ENCODE results near the gene OXCT1.
A peak's percentile ranks its signal among the peaks of the same experiment; 100 is the strongest.

The OXCT1 gene

DNA sequence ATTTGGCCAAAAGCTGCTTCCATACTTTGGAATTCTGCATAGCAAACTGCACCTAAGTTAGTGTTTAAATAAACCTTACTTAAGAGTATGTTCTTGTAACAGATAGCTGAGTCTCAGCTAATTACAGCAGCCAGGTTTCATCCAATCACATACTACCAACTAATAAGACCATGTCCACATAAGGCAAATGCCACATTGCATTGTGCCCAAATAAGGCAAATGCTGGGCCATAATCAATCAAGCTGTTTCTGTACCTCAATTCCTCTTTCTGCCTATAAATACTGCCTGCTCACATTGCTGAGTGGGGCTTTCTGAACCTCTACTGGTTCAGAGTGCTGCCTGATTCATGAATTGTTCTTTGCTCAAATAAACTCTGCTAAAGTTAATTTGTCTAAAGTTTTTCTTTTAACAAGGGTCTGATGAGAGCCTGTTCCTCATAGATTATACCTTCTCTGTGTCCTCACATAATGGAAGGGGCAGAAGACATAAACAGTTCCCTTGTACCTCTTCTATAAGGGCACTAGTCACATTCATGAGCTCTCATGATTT is 4.4 kb upstream of the OXCT1 start:
- no peaks in the 10 kb centered on the region for H3K9me3 ChIP-seq (ENCODE audit: control insufficient read depth in 2 of 2, low read length in 2 of 2)
- H3K4me3 ChIP-seq (ENCODE audit: low read length in 2 of 2), result no peak overlapping the region
- no peak overlapping the region for H3K9ac ChIP-seq (ENCODE audit: low read depth in 1 of 2, low read length in 2 of 2)
- H3K27ac ChIP-seq (ENCODE audit: low read depth in 2 of 2, low read length in 2 of 2), result no peak overlapping the region
- H3K36me3 ChIP-seq (ENCODE audit: control insufficient read depth in 2 of 2, insufficient read depth in 2 of 2, low read length in 2 of 2), result no peaks in the 10 kb centered on the region
- H3K27me3 ChIP-seq (ENCODE audit: control insufficient read depth in 2 of 2, insufficient read depth in 2 of 2, low read length in 2 of 2), result peaks cover 0 to 2% of the 10 kb centered on the region in 2 donors
- peaks cover 5 to 7% of the 10 kb centered on the region in 2 donors for H3K4me1 ChIP-seq (ENCODE audit: control insufficient read depth in 2 of 2, insufficient read depth in 2 of 2, low read length in 2 of 2)

DNA sequence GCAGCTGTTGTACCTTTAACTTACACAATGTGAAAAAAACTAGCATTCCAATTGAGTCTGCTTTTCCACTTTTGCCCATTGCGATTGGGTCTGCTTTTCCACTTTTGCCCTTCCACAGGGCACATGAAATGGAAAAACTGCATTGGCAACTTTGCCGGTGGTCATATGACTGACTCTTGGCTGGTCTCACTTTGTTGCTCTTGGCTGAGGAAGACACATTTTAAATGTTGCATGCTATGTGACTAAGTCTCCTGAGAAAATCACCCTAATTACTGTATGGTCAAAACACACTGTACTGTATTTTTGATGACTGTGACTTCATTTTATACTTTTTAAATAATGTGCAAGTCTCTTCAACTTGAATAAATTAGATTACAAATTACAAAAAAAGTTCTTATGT is 1.6 kb upstream of the OXCT1 start:
- no peaks in the 10 kb centered on the region for H3K36me3 ChIP-seq (ENCODE audit: control insufficient read depth in 2 of 2, insufficient read depth in 2 of 2, low read length in 2 of 2)
- peaks cover 0 to 2% of the 10 kb centered on the region in 2 donors for H3K27me3 ChIP-seq (ENCODE audit: control insufficient read depth in 2 of 2, insufficient read depth in 2 of 2, low read length in 2 of 2)
- no peak overlapping the region for H3K9ac ChIP-seq (ENCODE audit: low read depth in 1 of 2, low read length in 2 of 2)
- no peak overlapping the region for H3K27ac ChIP-seq (ENCODE audit: low read depth in 2 of 2, low read length in 2 of 2)
- peaks cover 5 to 10% of the 10 kb centered on the region in 2 donors for H3K4me1 ChIP-seq (ENCODE audit: control insufficient read depth in 2 of 2, insufficient read depth in 2 of 2, low read length in 2 of 2)
- H3K9me3 ChIP-seq (ENCODE audit: control insufficient read depth in 2 of 2, low read length in 2 of 2), result no peaks in the 10 kb centered on the region
- H3K4me3 ChIP-seq (ENCODE audit: low read length in 2 of 2), result no peak overlapping the region

DNA sequence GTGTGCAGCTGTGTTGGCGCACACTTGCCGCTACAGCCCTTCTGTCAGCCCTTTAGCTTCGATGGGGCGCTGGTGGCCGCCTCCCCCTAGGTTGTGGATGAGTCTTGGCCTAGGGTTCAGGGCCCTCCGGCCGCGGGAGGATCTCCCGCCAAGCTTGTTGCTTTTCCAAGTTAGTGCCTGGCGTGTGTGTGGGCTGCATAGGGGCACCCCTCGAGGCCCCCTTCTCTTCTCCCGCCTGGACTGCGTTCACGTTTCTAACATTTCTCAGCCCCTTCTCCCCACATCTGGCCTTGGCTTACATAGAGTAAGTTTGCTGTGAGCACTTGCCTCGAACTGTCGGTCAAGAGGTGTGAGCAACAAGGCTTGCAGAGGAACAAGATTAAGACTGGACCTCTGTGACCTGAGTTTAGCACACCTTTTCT is 413 bp upstream of the OXCT1 start:
- Histone ChIP-seq H3K4me3 (ENCODE audit: low read length in 2 of 2) (peak overlapping the region; percentile 86), H3K9me3 (ENCODE audit: control insufficient read depth in 2 of 2, low read length in 2 of 2) (no peaks in the 10 kb centered on the region), H3K4me1 (ENCODE audit: control insufficient read depth in 2 of 2, insufficient read depth in 2 of 2, low read length in 2 of 2) (peaks cover 5 to 10% of the 10 kb centered on the region in 2 donors), H3K27ac (ENCODE audit: low read depth in 2 of 2, low read length in 2 of 2) (peak overlapping the region; percentile 79 to 82), H3K36me3 (ENCODE audit: control insufficient read depth in 2 of 2, insufficient read depth in 2 of 2, low read length in 2 of 2) (no peaks in the 10 kb centered on the region), H3K9ac (ENCODE audit: low read depth in 1 of 2, low read length in 2 of 2) (peak overlapping the region; percentile 82 to 84), H3K27me3 (ENCODE audit: control insufficient read depth in 2 of 2, insufficient read depth in 2 of 2, low read length in 2 of 2) (peaks cover 0 to 2% of the 10 kb centered on the region in 2 donors)

DNA sequence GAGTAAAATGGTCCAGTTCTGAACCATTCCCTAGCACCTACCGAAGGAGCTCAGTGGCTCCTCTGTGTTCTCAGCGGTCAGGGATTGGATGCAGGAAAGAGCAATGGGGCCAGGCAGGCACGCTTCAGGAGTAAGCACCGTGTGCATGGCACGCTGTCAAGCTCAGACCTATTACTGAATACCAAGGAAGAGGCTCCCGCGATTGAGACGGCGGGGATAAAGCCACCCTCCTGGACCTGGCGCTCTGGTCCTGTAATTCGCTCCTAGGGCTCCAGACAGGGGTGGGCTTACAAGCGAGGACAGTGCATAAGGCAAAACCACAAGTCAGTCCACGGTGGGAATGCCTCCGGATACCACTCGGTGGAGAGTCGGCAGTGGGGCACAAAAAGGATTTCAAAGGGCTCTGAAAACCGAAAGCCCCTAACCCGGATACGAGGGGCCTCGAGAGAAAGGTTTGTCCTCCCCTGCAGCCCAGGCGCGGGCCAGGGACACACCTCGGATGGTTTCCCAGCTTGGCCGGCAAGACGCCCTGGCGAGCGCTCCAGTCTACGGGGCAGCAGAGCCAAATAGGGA is 988 bp downstream of the OXCT1 start:
- Histone ChIP-seq H3K9ac (ENCODE audit: low read depth in 1 of 2, low read length in 2 of 2) (peak overlapping the region; percentile 82 to 84), H3K36me3 (ENCODE audit: control insufficient read depth in 2 of 2, insufficient read depth in 2 of 2, low read length in 2 of 2) (no peaks in the 10 kb centered on the region), H3K9me3 (ENCODE audit: control insufficient read depth in 2 of 2, low read length in 2 of 2) (no peaks in the 10 kb centered on the region), H3K27me3 (ENCODE audit: control insufficient read depth in 2 of 2, insufficient read depth in 2 of 2, low read length in 2 of 2) (peaks cover 0 to 2% of the 10 kb centered on the region in 2 donors), H3K27ac (ENCODE audit: low read depth in 2 of 2, low read length in 2 of 2) (peak overlapping the region; percentile 79 to 82), H3K4me1 (ENCODE audit: control insufficient read depth in 2 of 2, insufficient read depth in 2 of 2, low read length in 2 of 2) (peaks cover 5 to 10% of the 10 kb centered on the region in 2 donors), H3K4me3 (ENCODE audit: low read length in 2 of 2) (peak overlapping the region; percentile 86)

DNA sequence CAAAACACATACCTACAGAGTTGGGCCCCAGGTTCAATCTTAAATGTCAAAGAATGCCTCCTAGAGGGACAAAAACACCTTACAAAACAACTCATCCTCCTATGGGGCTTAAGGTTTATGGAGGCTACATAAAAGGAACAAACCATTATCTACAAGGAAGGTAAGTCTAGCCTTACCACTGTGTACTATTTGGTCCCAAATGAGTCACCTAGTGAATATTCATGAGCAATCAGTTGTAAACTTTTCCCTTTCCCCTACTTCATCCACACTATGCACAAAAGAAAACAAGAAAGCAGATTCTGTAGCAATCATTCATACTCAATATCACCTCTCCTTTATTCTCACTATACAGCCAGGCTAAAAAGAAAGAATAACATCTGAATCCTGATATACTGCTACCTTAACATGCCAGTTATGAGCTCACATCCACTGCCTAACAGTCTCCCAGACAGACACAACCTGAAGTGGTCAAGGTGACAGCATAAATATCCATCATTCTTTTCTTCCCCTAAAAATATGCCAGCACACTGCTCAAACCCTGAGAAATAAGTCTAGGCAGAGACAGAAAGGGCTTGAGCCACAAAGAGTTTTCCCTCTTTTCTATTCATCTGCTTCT is 6.2 kb downstream of the OXCT1 start:
- Histone ChIP-seq H3K4me3 (ENCODE audit: low read length in 2 of 2) (no peak overlapping the region), H3K4me1 (ENCODE audit: control insufficient read depth in 2 of 2, insufficient read depth in 2 of 2, low read length in 2 of 2) (no peaks in the 10 kb centered on the region), H3K9ac (ENCODE audit: low read depth in 1 of 2, low read length in 2 of 2) (no peak overlapping the region), H3K27me3 (ENCODE audit: control insufficient read depth in 2 of 2, insufficient read depth in 2 of 2, low read length in 2 of 2) (no peaks in the 10 kb centered on the region), H3K9me3 (ENCODE audit: control insufficient read depth in 2 of 2, low read length in 2 of 2) (no peaks in the 10 kb centered on the region), H3K36me3 (ENCODE audit: control insufficient read depth in 2 of 2, insufficient read depth in 2 of 2, low read length in 2 of 2) (no peaks in the 10 kb centered on the region), H3K27ac (ENCODE audit: low read depth in 2 of 2, low read length in 2 of 2) (no peak overlapping the region)

DNA sequence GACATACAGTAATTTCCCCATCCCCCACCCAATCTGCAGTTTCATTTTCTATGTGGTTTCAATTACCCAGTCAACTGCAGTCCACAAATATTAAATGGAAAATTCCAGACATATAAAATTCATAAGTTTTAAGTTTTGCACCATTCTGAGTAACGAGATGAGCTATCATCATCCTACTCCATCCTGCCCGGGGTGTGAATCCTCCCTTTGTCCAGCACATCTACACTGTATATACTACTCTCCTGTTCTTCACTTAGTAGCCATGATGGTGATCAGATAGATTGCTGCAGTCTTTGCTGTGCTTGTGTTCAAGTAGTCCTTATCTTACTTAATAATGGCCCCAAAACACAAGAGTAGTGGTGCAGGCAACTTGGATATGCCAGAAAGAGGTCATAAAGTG is 11.3 kb downstream of the OXCT1 start:
- Histone ChIP-seq H3K4me3 (ENCODE audit: low read length in 2 of 2) (no peak overlapping the region), H3K4me1 (ENCODE audit: control insufficient read depth in 2 of 2, insufficient read depth in 2 of 2, low read length in 2 of 2) (no peaks in the 10 kb centered on the region), H3K36me3 (ENCODE audit: control insufficient read depth in 2 of 2, insufficient read depth in 2 of 2, low read length in 2 of 2) (peaks cover 0 to 3% of the 10 kb centered on the region in 2 donors), H3K27me3 (ENCODE audit: control insufficient read depth in 2 of 2, insufficient read depth in 2 of 2, low read length in 2 of 2) (no peaks in the 10 kb centered on the region), H3K9ac (ENCODE audit: low read depth in 1 of 2, low read length in 2 of 2) (no peak overlapping the region), H3K9me3 (ENCODE audit: control insufficient read depth in 2 of 2, low read length in 2 of 2) (no peaks in the 10 kb centered on the region), H3K27ac (ENCODE audit: low read depth in 2 of 2, low read length in 2 of 2) (no peak overlapping the region)

DNA sequence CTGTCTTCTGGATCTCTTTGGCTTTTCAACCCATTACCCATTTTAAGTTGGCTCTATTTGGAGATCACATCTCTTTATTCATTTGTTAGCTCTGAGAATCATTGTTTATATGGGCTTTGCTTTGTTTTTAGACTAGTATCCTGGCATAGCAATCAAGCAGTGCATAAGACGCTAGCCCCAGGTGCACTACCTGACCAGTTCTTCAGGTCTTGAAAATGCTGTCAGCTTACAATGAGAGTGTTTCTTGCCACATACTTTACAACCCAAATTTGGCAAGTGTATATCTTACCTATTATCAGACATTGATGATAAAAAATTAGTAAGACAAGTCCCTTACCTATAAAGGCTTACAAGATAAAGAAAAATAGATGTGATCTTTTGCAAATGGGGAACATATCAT is 12.2 kb downstream of the OXCT1 start:
- Histone ChIP-seq H3K4me1 (ENCODE audit: control insufficient read depth in 2 of 2, insufficient read depth in 2 of 2, low read length in 2 of 2) (no peaks in the 10 kb centered on the region), H3K36me3 (ENCODE audit: control insufficient read depth in 2 of 2, insufficient read depth in 2 of 2, low read length in 2 of 2) (peaks cover 0 to 3% of the 10 kb centered on the region in 2 donors), H3K27ac (ENCODE audit: low read depth in 2 of 2, low read length in 2 of 2) (no peak overlapping the region), H3K9me3 (ENCODE audit: control insufficient read depth in 2 of 2, low read length in 2 of 2) (no peaks in the 10 kb centered on the region), H3K4me3 (ENCODE audit: low read length in 2 of 2) (no peak overlapping the region), H3K27me3 (ENCODE audit: control insufficient read depth in 2 of 2, insufficient read depth in 2 of 2, low read length in 2 of 2) (no peaks in the 10 kb centered on the region), H3K9ac (ENCODE audit: low read depth in 1 of 2, low read length in 2 of 2) (no peak overlapping the region)

DNA sequence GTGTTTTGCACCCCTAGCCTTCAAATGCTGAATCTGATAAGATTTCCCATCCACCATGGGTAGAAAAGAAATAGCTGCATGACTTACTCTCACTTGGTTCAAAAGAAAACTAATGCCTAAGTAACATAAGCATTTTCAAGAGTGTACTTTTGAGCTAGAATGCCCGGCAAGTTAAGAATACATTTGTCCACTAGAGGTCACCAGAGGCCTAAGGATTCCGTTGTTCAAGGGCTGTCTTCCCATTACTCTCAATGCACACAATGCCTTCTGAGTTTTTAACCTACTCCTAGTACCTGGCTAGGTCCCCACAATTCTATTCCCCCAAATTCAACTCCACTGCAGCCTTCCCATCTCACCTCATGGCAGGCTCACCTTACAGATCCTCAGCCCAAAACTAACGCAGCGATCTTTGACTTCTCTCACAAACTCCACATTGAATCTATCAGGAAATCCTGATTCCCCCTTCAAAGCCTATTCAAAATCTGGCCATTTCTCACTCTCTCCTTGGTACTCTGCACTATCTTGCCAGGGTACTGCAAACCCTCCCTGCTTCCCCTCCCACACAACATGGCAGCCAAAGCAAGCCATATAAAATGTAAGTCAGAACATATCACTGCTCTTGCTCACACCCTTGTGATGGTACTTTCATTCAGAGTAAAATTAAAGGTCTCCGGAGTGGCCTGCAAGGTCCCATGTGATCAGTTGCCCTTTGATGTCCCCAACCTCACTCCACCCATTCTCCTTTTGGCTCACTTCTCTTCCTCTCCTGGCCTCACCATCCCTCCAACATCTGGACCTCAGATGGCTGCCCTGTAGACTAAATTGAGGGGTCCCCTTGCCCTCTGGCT is 13.4 kb downstream of the OXCT1 start:
- no peaks in the 10 kb centered on the region for H3K27me3 ChIP-seq (ENCODE audit: control insufficient read depth in 2 of 2, insufficient read depth in 2 of 2, low read length in 2 of 2)
- no peaks in the 10 kb centered on the region for H3K9me3 ChIP-seq (ENCODE audit: control insufficient read depth in 2 of 2, low read length in 2 of 2)
- H3K4me1 ChIP-seq (ENCODE audit: control insufficient read depth in 2 of 2, insufficient read depth in 2 of 2, low read length in 2 of 2), result no peaks in the 10 kb centered on the region
- H3K36me3 ChIP-seq (ENCODE audit: control insufficient read depth in 2 of 2, insufficient read depth in 2 of 2, low read length in 2 of 2), result peaks cover 4 to 5% of the 10 kb centered on the region in 2 donors
- H3K9ac ChIP-seq (ENCODE audit: low read depth in 1 of 2, low read length in 2 of 2), result no peak overlapping the region
- H3K27ac ChIP-seq (ENCODE audit: low read depth in 2 of 2, low read length in 2 of 2), result no peak overlapping the region
- H3K4me3 ChIP-seq (ENCODE audit: low read length in 2 of 2), result no peak overlapping the region

DNA sequence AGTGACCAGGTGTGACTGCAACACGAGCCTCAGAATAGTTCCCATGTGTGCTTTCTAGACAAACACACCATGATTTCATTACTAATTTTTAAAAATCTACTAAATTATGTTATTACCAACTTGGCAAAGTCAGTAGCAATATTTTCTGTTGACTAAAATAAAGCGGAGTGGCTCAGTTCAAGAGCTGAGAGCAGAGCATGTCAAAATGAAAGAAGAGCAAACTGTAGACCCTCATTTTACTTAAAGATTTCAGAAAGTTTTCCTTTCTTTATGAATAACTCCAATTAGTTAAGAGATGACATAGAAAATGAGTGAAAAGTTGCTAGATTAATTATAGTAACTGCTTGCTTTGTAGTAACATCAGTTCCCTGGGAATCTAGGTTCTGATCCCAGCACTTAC is 17.9 kb downstream of the OXCT1 start:
- Histone ChIP-seq H3K9ac (ENCODE audit: low read depth in 1 of 2, low read length in 2 of 2) (no peak overlapping the region), H3K9me3 (ENCODE audit: control insufficient read depth in 2 of 2, low read length in 2 of 2) (no peaks in the 10 kb centered on the region), H3K36me3 (ENCODE audit: control insufficient read depth in 2 of 2, insufficient read depth in 2 of 2, low read length in 2 of 2) (peaks cover 16 to 19% of the 10 kb centered on the region in 2 donors), H3K4me3 (ENCODE audit: low read length in 2 of 2) (no peak overlapping the region), H3K4me1 (ENCODE audit: control insufficient read depth in 2 of 2, insufficient read depth in 2 of 2, low read length in 2 of 2) (no peaks in the 10 kb centered on the region), H3K27ac (ENCODE audit: low read depth in 2 of 2, low read length in 2 of 2) (no peak overlapping the region), H3K27me3 (ENCODE audit: control insufficient read depth in 2 of 2, insufficient read depth in 2 of 2, low read length in 2 of 2) (no peaks in the 10 kb centered on the region)

DNA sequence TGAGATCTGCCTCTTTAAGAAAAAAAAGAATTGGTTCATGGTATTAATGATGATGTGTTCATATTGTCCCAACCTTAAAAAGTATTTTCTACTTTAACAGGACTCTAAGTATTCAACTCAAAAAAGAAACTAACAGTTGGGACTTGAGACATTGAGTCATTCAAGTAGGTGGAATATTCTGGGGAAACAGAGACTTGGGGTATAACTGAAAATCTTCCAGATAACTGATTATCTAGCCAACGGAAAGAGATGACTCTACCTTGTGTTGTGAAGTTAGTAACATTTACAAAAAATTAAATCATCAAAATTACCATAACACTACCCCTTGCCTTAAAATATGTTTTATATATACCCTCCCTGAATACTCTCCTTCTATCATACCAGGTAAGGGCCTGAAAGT is 19.1 kb downstream of the OXCT1 start:
- Histone ChIP-seq H3K27ac (ENCODE audit: low read depth in 2 of 2, low read length in 2 of 2) (no peak overlapping the region), H3K4me3 (ENCODE audit: low read length in 2 of 2) (no peak overlapping the region), H3K27me3 (ENCODE audit: control insufficient read depth in 2 of 2, insufficient read depth in 2 of 2, low read length in 2 of 2) (no peaks in the 10 kb centered on the region), H3K36me3 (ENCODE audit: control insufficient read depth in 2 of 2, insufficient read depth in 2 of 2, low read length in 2 of 2) (peaks cover 16 to 19% of the 10 kb centered on the region in 2 donors), H3K4me1 (ENCODE audit: control insufficient read depth in 2 of 2, insufficient read depth in 2 of 2, low read length in 2 of 2) (no peaks in the 10 kb centered on the region), H3K9me3 (ENCODE audit: control insufficient read depth in 2 of 2, low read length in 2 of 2) (no peaks in the 10 kb centered on the region), H3K9ac (ENCODE audit: low read depth in 1 of 2, low read length in 2 of 2) (no peak overlapping the region)

Data from mucosa of rectum (tissue), 2 donors.